ENCODE data around the gene SRSF8. TPM values are rescaled to one million over a fixed set of nuclear protein-coding genes. Genes with fewer than 3 reads are reported as not detected.
"Not testable (repeated sequence)": the region's sequence is repeated elsewhere in the genome, so short reads cannot be mapped to it uniquely, and the experiment has no call there.

Gene SRSF8
- 26.0 TPM for polyA plus RNA-seq (2013, experiment 1 of 2; ENCODE audit: insufficient read length)
- 29.7 TPM for polyA plus RNA-seq (2013, experiment 2 of 2; ENCODE audit: insufficient read length)

GRCh38 chr11:95066716-95067038, at the start of gene SRSF8:
SRSF8 (plus strand) TSS chr11:95066919; CDS start chr11:95067227, 308 bp downstream.
- DNase-seq, result no peak

- not testable (repeated sequence) for DNase-seq
Measured at GRCh38 chr11:95021468-95021867, 45.3 kb upstream of the SRSF8 start.

GRCh38 chr11:95024958-95025357, 41.8 kb upstream of the SRSF8 start, which contains the start of gene KDM4E:
KDM4E (plus strand) TSS chr11:95025258; CDS start chr11:95025558, 300 bp downstream.
- no peak for DNase-seq

GRCh38 chr11:95025594-95025993, 41.1 kb upstream of the SRSF8 start:
- not testable (repeated sequence) for DNase-seq

- DNase-seq, result no peak
Measured at GRCh38 chr11:95028357-95028756, 38.4 kb upstream of the SRSF8 start.

GRCh38 chr11:95033051-95033450, 33.7 kb upstream of the SRSF8 start:
- no peak for DNase-seq

GRCh38 chr11:95035316-95035715, 31.4 kb upstream of the SRSF8 start:
- DNase-seq, result no peak

GRCh38 chr11:95037356-95038035, 29.2 kb upstream of the SRSF8 start:
- DNase-seq, result peak; percentile 9

GRCh38 chr11:95042239-95042638, 24.5 kb upstream of the SRSF8 start:
- no peak for DNase-seq

GRCh38 chr11:95042906-95043305, 23.8 kb upstream of the SRSF8 start:
- no peak for DNase-seq

GRCh38 chr11:95044010-95044409, 22.7 kb upstream of the SRSF8 start:
- no peak for DNase-seq

- no peak for DNase-seq
Measured at GRCh38 chr11:95045812-95046211, 20.9 kb upstream of the SRSF8 start.

GRCh38 chr11:95049122-95049521, 17.6 kb upstream of the SRSF8 start, which contains the start of gene KDM4F:
KDM4F (plus strand) TSS chr11:95049422.
- DNase-seq, result not testable (repeated sequence)

- no peak for DNase-seq
Measured at GRCh38 chr11:95050595-95051202, 16.0 kb upstream of the SRSF8 start.

- no peak for DNase-seq
Measured at GRCh38 chr11:95054356-95054755, 12.4 kb upstream of the SRSF8 start.

GRCh38 chr11:95055283-95055897, 11.3 kb upstream of the SRSF8 start:
- no peak for DNase-seq

GRCh38 chr11:95057959-95058358, 8.8 kb upstream of the SRSF8 start:
- no peak for DNase-seq

- DNase-seq, result peak; percentile 74
Measured at GRCh38 chr11:95058621-95059020, 8.1 kb upstream of the SRSF8 start.

GRCh38 chr11:95059046-95059445, 7.7 kb upstream of the SRSF8 start:
- DNase-seq, result no peak

- DNase-seq, result no peak
Measured at GRCh38 chr11:95065336-95065735, 1.4 kb upstream of the SRSF8 start.

- peak; percentile 79 for DNase-seq
Measured at GRCh38 chr11:95067039-95067840, 521 bp downstream of the SRSF8 start.

- no peak for DNase-seq
Measured at GRCh38 chr11:95067841-95068219, 1.1 kb downstream of the SRSF8 start.

- peak; percentile 89 for DNase-seq
Measured at GRCh38 chr11:95068549-95068948, 1.8 kb downstream of the SRSF8 start.
